Measurements from ENCODE around the gene COX19.
"Not testable (repeated sequence)": the region's sequence is repeated elsewhere in the genome, so short reads cannot be mapped to it uniquely, and the experiment has no call there.

The COX19 gene

DNA sequence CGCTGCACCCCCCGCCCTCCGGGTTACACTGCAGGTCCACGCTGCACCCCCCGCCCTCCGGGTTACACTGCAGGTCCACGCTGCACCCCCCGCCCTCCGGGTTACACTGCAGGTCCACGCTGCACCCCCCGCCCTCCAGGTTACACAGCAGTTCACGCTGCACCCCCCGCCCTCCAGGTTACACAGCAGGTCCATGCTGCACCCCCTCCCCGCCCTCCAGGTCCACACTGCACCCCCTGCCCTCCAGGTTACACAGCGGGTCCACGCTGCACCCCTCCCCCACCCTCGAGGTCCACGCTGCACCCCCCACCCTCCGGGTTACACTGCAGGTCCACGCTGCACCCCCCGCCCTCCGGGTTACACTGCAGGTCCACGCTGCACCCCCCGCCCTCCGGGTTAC is 51.3 kb downstream of the COX19 start:
- DNase-seq (ENCODE audit: low spot score), result not testable (repeated sequence)

DNA sequence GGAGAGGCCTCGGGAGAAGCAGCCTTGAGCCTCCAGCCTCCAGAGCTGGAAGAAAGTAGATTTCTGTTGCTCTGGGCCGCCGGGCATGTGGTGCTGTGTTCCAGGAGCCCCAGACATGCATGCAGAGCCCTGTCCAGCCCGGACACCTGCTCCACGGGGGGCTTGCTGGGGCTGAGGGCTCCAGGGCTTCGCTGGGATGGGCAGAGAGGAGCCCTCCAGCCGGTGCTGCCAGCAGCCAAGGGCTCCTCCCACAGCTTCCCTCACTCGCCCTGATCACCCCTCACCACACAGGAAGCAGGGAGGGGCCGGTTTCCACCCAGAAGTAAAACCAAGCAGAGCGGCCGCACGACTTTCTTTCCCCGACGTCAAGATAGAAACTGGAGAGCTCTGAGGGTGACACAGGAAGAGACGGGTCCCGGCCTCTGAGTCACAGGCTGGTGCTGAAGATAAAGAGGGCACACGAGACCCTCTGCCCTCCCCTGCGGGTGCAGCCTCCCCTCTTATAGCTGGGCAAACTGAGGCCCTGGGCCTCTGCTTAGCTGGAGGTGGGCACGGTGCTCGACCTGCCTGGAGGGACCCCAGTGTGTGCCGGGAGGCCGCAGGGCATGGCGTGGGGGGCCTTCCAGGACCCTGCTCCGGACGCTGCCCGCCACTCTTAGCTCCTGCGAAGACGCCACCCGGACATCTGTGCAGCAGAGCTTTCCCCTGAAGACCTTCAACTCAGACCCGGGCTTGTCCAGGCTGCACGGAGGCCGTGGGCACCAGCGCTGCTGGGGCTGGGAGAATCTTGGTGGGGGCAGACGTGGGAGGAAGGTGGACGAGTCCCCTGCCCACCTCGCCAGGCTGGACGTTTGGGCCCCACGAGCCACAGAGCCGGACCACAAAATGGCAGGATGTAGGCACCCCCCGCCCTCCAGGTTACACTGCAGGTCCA is 52.0 kb downstream of the COX19 start:
- DNase-seq (ENCODE audit: low spot score), result no peak

DNA sequence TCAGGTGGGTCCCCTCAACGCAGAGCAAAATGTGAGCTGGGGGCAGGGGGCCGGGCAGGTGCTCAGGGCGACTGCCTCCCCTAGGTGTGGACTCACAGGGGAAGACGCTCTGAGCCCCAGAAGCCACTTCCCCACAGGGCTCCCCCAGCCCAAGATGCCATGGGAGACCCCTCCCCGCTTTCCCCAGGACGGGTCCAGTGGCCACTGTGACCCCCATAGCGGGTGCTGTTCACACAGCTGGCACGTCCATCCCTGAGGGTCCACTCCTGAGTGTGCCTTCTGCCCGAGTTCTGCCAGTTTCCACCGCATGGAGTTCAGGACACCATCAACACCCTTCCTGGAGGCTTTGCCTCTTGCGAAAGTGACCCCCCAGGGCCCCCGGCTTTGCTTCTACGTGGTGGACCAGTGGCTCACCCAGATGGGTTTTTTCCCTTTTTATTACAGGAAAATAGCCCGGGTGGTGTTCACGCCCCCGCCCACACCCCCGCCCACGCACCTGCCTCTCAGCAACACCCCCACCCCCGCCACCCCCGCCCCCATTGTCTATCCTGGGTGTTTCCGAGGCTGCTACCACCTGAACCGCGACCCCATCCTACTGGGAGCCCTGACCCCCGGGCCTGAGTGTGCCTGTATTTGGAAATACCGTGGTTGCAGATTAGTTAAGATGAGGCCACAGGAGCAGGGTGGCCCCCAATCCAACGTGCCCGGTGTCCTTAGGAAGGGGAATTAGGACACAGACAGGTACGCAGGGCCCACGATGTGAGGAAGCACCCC is 52.8 kb downstream of the COX19 start:
- no peak for DNase-seq (ENCODE audit: low spot score)

GRCh38 chr7:921581-922333 is 53.6 kb downstream of the COX19 start:
- no peak for DNase-seq (ENCODE audit: low spot score)

DNA sequence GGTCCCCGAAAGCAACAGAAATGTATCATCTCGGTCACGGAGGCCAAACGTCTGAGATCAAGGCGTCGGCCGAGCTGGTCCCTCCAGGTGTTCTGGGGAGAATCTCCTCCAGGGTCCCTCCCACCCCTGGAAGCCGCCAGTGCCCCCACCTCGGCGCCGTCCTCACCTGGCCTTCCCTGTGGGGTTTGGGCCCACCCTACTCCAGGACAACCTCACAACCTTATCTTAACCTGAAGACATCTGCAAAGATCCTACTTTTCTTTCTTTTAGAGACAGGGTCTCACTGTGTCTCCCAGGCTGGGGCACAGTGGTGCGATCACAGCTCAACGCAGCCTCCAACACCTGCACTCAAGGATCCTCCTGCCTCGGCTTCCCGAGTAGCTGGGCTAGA is 54.3 kb downstream of the COX19 start:
- no peak for DNase-seq (ENCODE audit: low spot score)

DNA sequence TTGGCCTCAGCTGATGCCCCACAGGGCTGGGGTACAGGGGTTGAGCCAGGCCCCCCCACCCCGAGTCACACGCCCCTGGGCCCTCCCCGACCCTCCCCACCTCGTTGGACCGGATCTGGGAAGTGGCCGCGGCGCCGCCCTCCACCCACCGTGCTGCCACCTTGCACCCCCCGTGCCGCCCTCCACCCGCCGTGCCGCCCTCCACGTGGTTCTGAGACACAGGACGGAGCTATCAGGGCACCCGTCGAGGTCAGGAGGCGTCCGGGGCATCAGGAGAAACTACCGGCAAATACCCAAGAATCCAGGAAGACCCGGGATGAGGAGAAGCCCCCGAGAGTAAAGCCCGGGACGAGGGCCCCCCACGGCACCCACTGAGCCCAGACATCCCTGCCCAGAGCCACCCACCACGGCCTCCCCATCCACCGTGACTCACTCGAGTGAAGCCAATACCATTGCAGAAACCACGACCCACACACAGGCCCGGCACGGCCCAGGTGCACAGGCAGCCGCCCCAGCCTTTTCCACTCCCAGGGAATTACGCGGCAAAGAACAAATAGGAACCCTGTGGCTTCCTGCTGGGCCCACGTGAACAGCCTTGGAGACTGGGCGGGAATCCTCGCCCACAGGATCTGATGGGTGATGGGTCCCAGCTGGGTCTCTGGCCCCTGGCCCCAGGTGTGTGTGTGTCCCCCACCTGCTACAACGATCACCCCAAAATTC is 54.8 kb downstream of the COX19 start:
- DNase-seq (ENCODE audit: low spot score), result no peak

- DNase-seq (ENCODE audit: low spot score), result no peak
These were observed 55.4 kb downstream of the COX19 start for GRCh38 chr7:919924-920341.

DNA sequence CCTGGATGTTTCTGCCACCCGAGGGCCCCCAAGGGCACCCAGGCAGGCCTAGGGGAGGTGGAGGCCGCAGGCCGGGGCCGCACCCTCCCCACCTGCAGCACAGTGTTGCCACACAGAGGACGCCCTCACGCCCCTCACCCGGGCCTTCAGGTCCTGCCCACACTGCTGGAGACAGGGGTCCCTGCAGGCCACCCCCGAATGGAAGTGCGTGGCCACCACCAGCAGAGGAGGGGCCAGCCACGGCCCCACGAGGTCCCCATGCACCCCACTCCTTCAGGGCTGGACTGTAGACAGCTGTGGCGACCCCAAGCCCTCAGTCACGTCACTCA is 56.3 kb downstream of the COX19 start:
- DNase-seq (ENCODE audit: low spot score), result no peak

DNA sequence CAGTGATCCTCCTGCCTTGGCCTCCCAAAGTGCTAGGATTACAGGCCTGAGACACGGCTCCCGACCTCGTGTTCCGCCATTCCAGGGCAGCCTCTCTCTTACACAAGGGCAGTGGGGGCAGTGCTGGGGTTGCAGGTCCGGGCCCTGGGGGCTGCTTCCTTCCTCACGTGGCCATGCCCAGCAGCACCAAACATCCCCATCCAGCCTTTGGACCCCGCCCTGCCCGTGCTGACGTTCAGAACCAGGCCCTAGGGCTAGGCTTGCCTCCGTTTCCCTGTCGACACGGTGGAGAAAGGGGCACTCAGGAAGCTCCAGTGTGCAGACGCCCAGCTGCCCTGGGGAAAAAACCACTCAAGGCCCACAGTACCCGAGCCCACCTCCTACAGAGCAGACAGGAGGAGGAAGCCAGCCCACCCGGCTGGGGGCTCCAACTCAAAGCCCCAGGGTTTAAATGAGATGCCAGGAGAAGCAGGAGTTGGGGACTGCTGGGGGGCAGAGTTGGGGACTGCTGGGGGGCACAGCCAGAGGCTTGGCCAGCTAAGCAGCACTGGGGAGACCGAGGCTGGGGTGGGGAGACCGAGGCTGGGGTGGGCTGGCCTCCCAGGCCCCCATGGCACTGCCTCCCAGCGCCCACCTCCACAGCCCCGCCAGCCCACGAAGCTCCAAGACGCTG is 56.8 kb downstream of the COX19 start:
- DNase-seq (ENCODE audit: low spot score), result no peak

DNA sequence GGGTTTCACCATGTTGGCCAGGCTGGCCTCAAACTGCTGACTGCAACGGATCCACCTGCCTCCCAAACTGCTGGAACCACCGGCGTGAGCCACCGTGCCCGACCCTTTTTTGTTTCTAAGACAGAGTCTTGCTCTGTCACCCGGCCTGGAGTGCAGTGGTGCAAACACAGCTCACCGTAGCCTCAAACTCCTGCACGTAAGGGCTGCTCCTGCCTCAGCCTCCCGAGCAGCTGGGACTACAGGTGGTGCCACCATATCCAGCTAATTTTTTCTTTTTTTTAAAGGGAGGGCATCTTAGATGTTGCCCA is 57.3 kb downstream of the COX19 start:
- DNase-seq (ENCODE audit: low spot score), result no peak

GRCh38 chr7:917255-918117 is 57.9 kb downstream of the COX19 start:
- DNase-seq (ENCODE audit: low spot score), result no peak

DNA sequence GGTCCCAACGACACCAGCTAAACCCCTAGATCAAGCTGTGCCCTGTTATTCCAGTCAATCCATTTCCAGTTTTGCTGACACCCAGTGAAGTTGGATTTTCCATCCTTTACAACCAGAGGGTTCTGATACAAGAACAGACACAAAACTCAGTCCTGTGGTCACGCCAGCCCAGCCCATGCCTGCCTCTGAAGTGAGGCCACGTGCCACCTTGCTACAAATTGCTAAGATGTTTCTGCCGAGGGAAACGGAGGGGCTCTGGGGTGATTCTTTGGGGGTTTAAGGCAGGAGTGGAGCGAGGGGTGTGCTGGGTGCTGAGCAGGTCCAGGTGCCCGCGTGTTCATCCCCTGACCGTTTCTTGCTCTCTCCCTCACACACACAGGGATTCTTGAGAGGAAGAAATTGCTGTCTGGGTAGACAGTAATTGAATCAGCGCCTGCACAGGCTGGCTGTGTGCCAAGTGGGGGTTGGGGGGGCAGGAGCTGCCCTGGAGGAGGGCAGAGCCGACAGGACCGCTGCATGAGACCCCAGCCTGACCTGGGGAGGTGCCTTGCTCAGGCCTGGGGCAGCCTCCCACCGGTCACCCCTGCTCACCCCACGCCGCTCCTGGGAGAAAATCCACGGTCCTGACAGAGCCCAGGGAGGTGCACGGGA is 58.9 kb downstream of the COX19 start:
- no peak for DNase-seq (ENCODE audit: low spot score)

Data from putamen (tissue), 1 donor.